ENCODE data around the gene DIP2C.

The DIP2C gene

DNA sequence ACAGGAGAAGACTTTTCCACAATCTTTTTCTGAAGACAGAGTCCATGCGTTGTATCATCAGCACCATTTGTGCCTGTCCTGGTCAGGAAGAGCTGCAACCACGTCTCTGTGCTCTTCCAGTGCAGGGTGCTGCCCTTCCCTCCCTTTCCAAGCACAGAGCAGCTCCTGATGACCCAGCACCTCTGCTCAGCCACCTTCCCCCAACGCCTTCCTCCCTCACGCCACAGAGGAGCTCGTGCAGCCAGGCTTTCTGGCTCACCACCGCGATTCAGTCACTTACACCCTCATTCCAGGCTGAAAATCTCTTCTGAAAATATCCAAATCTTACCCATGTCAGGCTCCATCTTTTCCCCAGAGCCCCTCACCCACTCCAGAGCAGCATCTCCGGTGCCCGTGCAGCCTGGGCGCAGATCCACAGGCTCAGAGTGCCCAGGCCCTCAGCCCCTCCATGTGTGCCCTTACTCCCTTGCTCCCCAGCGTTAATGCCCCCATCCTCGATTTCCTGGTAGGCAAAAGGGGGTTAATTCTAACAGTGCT is 181.5 kb downstream of the DIP2C start:
- no peak for DNase-seq

DNA sequence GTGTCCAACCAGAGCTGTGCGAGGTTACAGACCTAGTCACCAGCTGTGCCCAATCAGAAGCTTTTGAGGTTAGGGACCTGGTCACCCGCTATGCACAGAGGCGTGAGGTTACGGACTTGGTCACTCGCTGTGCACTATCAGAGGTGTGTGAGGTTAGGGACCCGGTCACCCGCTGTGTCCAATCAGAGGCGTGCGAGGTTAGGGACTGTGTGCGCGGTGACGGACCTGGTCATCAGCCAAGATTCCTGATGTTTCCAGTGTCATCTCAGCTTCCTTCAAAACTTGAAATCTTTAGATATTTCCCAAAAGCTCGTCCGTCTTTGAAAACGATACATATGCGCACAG is 182.1 kb downstream of the DIP2C start:
- DNase-seq, result no peak

- no peak for DNase-seq
Measured at GRCh38 chr10:506451-507354, 182.8 kb downstream of the DIP2C start.

DNA sequence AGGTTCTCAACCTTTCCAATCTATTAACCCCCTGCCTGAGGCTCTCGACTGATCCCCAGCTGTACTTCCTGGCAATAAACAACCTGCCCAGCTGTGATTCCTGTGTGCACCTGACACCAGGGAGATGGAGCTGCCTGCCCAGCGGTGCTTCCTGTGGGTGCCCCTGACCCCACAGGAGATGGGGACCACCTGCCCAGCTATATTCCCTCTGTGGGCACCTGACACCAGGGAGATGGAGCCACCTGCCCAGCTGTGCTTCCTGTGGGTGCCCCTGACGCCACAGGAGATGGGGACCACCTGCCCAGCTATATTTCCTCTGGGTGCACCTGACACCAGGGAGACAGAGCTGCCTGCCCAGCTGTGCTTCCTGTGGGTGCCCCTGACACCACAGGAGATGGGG is 184.0 kb downstream of the DIP2C start:
- DNase-seq, result no peak

DNA sequence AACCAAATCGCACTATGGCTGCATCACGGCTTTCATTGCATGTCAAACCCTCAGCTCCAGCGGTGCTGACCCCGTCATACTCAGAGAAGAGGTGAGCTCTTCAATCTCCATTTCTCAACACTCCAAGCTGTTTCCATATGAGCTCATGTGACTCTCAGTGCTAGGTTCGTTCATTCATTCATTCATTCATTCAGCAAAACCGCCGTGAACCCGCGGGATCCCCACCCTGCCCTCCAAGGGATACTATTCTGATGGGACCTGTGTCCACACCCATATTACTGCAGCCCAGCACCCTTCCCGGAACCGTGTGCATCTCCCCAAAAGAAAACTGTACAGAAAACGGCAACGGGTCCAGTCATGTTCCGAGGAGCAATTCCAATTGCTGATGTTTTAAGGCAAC is 184.7 kb downstream of the DIP2C start:
- DNase-seq, result no peak

DNA sequence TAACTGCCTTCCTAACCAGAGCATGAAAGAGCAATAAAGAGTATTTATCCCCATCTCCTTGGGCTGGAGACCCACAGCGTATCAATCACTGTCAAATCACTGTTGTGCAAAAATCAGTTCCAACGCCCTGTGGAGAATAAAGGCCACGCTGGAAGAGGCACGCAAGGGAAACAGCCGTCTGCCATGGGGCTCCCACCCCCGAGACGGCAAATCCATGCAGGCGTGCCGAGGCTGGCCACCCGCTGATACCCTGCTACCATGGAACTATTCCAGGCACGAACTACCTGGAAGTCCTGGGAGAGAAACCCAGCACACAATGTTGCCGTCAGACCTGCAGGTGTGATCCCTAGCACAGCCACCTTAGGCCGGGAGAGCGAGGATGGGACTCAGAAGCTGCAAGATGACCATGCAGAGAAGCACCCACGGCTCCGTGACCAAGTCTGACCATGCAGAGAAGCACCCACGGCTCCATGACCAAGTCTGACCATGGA is 185.3 kb downstream of the DIP2C start:
- DNase-seq, result no peak

DNA sequence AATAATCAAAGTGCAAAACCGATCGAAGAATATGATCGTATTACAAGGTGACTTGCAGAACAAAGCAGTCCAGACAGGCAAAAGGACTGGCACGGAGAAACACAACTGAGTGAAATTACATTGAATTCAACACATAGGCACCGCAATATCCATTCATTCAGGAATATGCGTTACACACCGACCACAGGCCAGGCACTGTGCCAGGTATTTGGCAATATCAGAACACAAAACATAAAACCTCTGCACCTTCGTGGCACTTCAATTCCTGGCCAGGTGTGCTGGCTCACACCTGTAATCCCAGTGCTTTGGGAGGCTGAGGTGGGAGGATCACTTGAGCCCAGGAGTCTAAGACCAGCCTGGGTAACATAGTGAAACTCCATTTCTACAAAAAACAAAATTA is 187.9 kb downstream of the DIP2C start:
- no peak for DNase-seq

GRCh38 chr10:500876-501275 is 188.6 kb downstream of the DIP2C start:
- no peak for DNase-seq

DNA sequence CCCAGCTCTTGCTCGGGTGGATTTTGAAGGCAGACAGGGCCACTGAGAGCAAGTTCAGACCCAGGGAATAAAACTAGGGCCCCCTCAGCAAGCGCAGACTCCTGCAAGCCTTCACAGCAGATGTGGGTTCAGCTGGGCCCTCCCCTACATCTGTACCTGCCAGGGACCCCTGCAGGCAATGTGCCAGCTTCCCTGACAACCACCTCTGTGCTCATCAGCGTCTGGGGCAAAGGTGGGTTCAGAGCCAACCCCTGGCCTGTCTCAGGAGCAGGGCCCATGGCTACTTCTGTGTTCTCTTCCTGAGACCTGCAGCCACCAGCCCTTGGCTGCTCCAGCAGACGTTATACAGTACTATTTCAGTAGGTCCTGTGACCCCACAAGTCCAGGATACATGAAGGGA is 189.5 kb downstream of the DIP2C start:
- DNase-seq, result no peak

- no peak for DNase-seq
Measured at GRCh38 chr10:498760-499435, 190.6 kb downstream of the DIP2C start.

DNA sequence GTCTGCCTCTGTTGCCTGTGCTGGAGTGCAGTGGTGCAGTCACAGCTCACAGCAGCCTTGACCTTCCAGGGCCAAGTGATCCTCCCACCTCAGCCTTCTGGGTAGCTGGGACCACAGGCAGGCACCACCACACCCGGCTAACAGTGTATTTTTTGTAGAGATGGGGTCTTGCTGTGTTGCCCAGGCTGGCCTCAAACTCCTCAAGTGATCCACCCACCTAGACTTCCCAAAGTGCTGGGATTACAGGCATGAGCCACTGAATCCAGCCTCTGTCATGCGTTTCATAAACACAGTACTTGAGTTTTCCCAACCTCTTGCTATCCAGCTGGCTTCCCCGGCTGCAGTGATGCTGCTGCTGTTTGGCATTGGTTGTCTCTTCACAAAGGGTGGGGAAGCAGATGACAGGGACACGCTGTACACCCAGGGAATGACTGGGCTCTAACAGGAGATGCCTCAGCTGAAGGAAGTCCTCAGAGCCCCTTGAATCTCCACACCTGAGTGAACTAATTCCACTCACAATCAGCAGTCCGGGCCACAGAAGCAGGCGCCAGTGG is 191.5 kb downstream of the DIP2C start:
- no peak for DNase-seq

- no peak for DNase-seq
Measured at GRCh38 chr10:497289-497688, 192.2 kb downstream of the DIP2C start.

DNA sequence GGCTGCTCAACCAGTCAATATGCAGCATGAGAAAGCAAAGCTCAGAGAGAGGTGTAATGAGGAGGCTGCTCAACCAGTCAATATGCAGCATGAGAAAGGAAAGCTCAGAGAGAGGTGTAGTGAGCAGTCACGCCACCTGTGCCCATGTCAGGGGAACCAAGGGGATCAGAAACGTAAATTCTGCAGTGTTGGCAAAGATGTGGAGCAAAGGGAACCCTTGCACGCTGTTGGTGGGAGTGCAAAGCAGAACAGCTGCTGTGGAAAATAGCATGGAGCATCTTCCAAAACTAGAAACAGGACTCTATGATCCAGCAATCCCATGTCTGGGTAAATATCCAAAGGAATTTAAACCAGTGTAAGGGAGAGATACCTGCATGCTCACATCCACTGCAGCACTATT is 194.9 kb downstream of the DIP2C start:
- no peak for DNase-seq

DNA sequence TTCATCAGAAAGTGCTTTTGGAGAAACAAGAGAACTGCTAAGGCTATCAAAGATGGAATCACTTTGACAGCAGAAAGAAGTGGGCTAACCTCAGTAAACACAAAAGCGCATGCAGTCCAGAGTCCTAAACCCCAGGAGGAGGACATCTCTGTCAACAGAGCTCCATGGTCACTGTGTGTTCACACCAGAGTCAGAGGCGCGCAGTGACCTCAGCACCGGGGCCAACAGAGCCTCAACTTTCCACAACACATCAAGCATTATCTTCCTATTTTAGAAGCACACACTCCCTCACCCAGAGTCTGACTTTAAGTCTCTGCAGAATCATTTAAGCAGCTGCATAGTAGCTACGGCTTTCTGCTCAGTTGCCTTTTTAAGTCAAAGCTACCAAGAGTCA is 195.3 kb downstream of the DIP2C start:
- DNase-seq, result no peak

GRCh38 chr10:493391-494148 is 195.9 kb downstream of the DIP2C start:
- no peak for DNase-seq

- no peak for DNase-seq
Measured at GRCh38 chr10:492836-493235, 196.6 kb downstream of the DIP2C start.

GRCh38 chr10:491667-492424 is 197.6 kb downstream of the DIP2C start:
- DNase-seq, result no peak

- no peak for DNase-seq
Measured at GRCh38 chr10:490891-491571, 198.4 kb downstream of the DIP2C start.

GRCh38 chr10:490256-490655 is 199.2 kb downstream of the DIP2C start:
- DNase-seq, result no peak

DNA sequence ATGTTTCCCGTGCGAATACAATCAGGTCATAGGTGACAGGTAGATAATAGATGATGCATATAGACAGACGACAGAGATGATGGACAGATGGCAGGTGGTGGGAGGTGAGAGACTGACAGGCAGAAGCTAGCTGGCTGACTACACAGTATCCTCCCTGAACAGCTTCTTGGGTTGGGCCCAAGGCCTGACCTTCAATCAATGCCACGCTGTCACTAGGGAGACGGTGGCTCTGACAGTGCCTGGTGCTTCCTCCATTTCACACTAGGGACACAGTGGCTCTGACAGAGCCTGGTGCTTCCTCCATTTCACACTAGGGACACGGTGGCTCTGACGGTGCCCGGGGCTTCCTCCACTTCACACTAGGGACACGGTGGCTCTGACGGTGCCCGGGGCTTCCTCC is 200.1 kb downstream of the DIP2C start:
- no peak for DNase-seq

DNA sequence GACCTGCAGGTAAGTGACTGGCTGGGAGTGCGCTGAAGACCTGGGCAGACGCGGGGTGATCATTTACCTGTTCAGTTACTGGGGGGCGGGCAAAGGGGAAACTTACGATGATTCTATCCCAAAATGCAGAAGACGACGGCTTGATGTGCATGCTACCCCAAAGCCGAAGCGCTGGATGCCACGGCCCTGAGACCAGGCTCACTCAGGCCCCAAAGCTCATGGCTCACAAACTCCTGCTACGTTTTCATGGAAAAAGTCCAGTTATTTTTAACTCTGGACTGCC is 200.6 kb downstream of the DIP2C start:
- no peak for DNase-seq

All from GOT3 (cell line).